Measurements from ENCODE around the gene CCNE1. TPM values are rescaled to one million over a fixed set of nuclear protein-coding genes. Genes with fewer than 3 reads are reported as not detected.

The CCNE1 gene
- total and polyA plus RNA-seq, 3 experiments from 2014 or later = 1.3 to 33.9 (median 30.3) TPM

- Histone ChIP-seq H3K27me3 (ENCODE audit: insufficient read depth, low read length, poor library complexity, severe bottlenecking) (no peaks in the 10 kb centered on the region), H3K36me3 (ENCODE audit: insufficient read depth, low read length) (no peaks in the 10 kb centered on the region), H3K4me1 (ENCODE audit: insufficient read depth, low read length) (no peaks in the 10 kb centered on the region), H3K27ac (ENCODE audit: low read depth, low read length) (no peak overlapping the region), H3K4me3 (ENCODE audit: low read length) (no peak overlapping the region), H3K9me3 (ENCODE audit: low read length) (no peaks in the 10 kb centered on the region)
- Mint-ChIP-seq H3K36me3 (no peaks in the 10 kb centered on the region), H3K4me1 (no peaks in the 10 kb centered on the region), H3K27me3 (peaks cover 0 to 4% of the 10 kb centered on the region in 2 donors), H3K4me3 (no peak overlapping the region), H3K9me3 (no peaks in the 10 kb centered on the region), H3K27ac (peak overlapping the region in 2 of 8 donors; percentile 14 to 35)
- ChIA-PET CTCF (no interaction called here), POLR2A (no interaction called here)
- DNase-seq = no peak
Measured at GRCh38 chr19:29804493-29804892, 7.3 kb upstream of the CCNE1 start.

GRCh38 chr19:29805031-29805965 lies 6.5 kb upstream of the CCNE1 start:
- Mint-ChIP-seq H3K4me3 (no peak overlapping the region), H3K27ac (peak overlapping the region in 1 of 8 donors; percentile 87), H3K4me1 (peaks cover 0 to under 1% (median 0%) of the 10 kb centered on the region in 3 donors), H3K27me3 (peaks cover 0 to 4% of the 10 kb centered on the region in 2 donors), H3K9me3 (no peaks in the 10 kb centered on the region), H3K36me3 (no peaks in the 10 kb centered on the region)
- H3K36me3 ChIP-seq (ENCODE audit: insufficient read depth, low read length) = no peaks in the 10 kb centered on the region
- H3K4me1 ChIP-seq (ENCODE audit: insufficient read depth, low read length) = no peaks in the 10 kb centered on the region
- ChIA-PET POLR2A (no interaction called here), CTCF (no interaction called here)
- no peaks in the 10 kb centered on the region for H3K27me3 ChIP-seq (ENCODE audit: insufficient read depth, low read length, poor library complexity, severe bottlenecking)
- H3K4me3 ChIP-seq (ENCODE audit: low read length) = no peak overlapping the region
- no peaks in the 10 kb centered on the region for H3K9me3 ChIP-seq (ENCODE audit: low read length)
- H3K27ac ChIP-seq (ENCODE audit: low read depth, low read length) = no peak overlapping the region
- DNase-seq = no peak

GRCh38 chr19:29806098-29806866 lies 5.5 kb upstream of the CCNE1 start:
- H3K4me3 ChIP-seq (ENCODE audit: low read length) = no peak overlapping the region

GRCh38 chr19:29807178-29807577 lies 4.6 kb upstream of the CCNE1 start:
- Histone ChIP-seq H3K4me1 (ENCODE audit: insufficient read depth, low read length) (no peaks in the 10 kb centered on the region), H3K4me3 (ENCODE audit: low read length) (no peak overlapping the region), H3K9me3 (ENCODE audit: low read length) (no peaks in the 10 kb centered on the region), H3K36me3 (ENCODE audit: insufficient read depth, low read length) (no peaks in the 10 kb centered on the region), H3K27ac (ENCODE audit: low read depth, low read length) (no peak overlapping the region), H3K27me3 (ENCODE audit: insufficient read depth, low read length, poor library complexity, severe bottlenecking) (no peaks in the 10 kb centered on the region)
- CTCF ChIA-PET = interaction anchor here (0.8 to 0.9 kb wide), 2 partner anchors 11 to 139 kb away, joined by 3 read pairs; no protein-coding TSS in a partner anchor
- H3K27me3 Mint-ChIP-seq = peaks cover 0 to 4% of the 10 kb centered on the region in 2 donors
- POLR2A ChIA-PET = no interaction called here
- no peaks in the 10 kb centered on the region for H3K36me3 Mint-ChIP-seq
- H3K9me3 Mint-ChIP-seq = no peaks in the 10 kb centered on the region
- peaks cover 4 to 7% (median 5%) of the 10 kb centered on the region in 3 donors for H3K4me1 Mint-ChIP-seq
- H3K27ac Mint-ChIP-seq = no peak overlapping the region
- no peak for DNase-seq
- H3K4me3 Mint-ChIP-seq = no peak overlapping the region

More at GRCh38 chr19:29806098-29806866, 5.5 kb upstream of the CCNE1 start:
- ChIA-PET POLR2A (no interaction called here), CTCF (interaction anchor here (0.8 kb wide), 1 partner anchor 12 kb away, joined by 4 read pairs; no protein-coding TSS in a partner anchor)
- Mint-ChIP-seq H3K4me3 (no peak overlapping the region), H3K36me3 (no peaks in the 10 kb centered on the region), H3K4me1 (peaks cover 4 to 7% (median 5%) of the 10 kb centered on the region in 3 donors), H3K27me3 (peaks cover 0 to 4% of the 10 kb centered on the region in 2 donors), H3K27ac (peak overlapping the region in 1 of 8 donors; percentile 29), H3K9me3 (no peaks in the 10 kb centered on the region)
- Histone ChIP-seq H3K9me3 (ENCODE audit: low read length) (no peaks in the 10 kb centered on the region), H3K4me1 (ENCODE audit: insufficient read depth, low read length) (no peaks in the 10 kb centered on the region), H3K27ac (ENCODE audit: low read depth, low read length) (no peak overlapping the region), H3K27me3 (ENCODE audit: insufficient read depth, low read length, poor library complexity, severe bottlenecking) (no peaks in the 10 kb centered on the region), H3K36me3 (ENCODE audit: insufficient read depth, low read length) (no peaks in the 10 kb centered on the region)
- no peak for DNase-seq

- peaks cover 0 to 2% (median 0%) of the 10 kb centered on the region in 3 donors for H3K36me3 Mint-ChIP-seq
- no peak overlapping the region for H3K4me3 Mint-ChIP-seq
- Histone ChIP-seq H3K4me1 (ENCODE audit: insufficient read depth, low read length) (no peaks in the 10 kb centered on the region), H3K27ac (ENCODE audit: low read depth, low read length) (no peak overlapping the region), H3K36me3 (ENCODE audit: insufficient read depth, low read length) (no peaks in the 10 kb centered on the region), H3K9me3 (ENCODE audit: low read length) (no peaks in the 10 kb centered on the region), H3K4me3 (ENCODE audit: low read length) (no peak overlapping the region), H3K27me3 (ENCODE audit: insufficient read depth, low read length, poor library complexity, severe bottlenecking) (no peaks in the 10 kb centered on the region)
- H3K4me1 Mint-ChIP-seq = peaks cover 7 to 11% (median 9%) of the 10 kb centered on the region in 3 donors
- ChIA-PET CTCF (interaction anchor here (0.8 kb wide), 1 partner anchor 140 kb away, joined by 3 read pairs; no protein-coding TSS in a partner anchor), POLR2A (no interaction called here)
- no peak overlapping the region for H3K27ac Mint-ChIP-seq
- H3K9me3 Mint-ChIP-seq = no peaks in the 10 kb centered on the region
- H3K27me3 Mint-ChIP-seq = no peaks in the 10 kb centered on the region
- DNase-seq = no peak
Measured at GRCh38 chr19:29807870-29808405, 3.9 kb upstream of the CCNE1 start.

GRCh38 chr19:29809795-29810503 lies 1.8 kb upstream of the CCNE1 start:
- Histone ChIP-seq H3K4me1 (ENCODE audit: insufficient read depth, low read length) (no peaks in the 10 kb centered on the region), H3K9me3 (ENCODE audit: low read length) (no peaks in the 10 kb centered on the region), H3K27ac (ENCODE audit: low read depth, low read length) (no peak overlapping the region), H3K36me3 (ENCODE audit: insufficient read depth, low read length) (no peaks in the 10 kb centered on the region), H3K27me3 (ENCODE audit: insufficient read depth, low read length, poor library complexity, severe bottlenecking) (no peaks in the 10 kb centered on the region), H3K4me3 (ENCODE audit: low read length) (no peak overlapping the region)
- Mint-ChIP-seq H3K4me3 (peak overlapping the region in 5 of 7 donors; percentile 69 to 78 (median 75)), H3K27me3 (no peaks in the 10 kb centered on the region), H3K9me3 (no peaks in the 10 kb centered on the region), H3K27ac (peak overlapping the region in 7 of 8 donors; percentile 9 to 93 (median 86)), H3K4me1 (peaks cover 7 to 16% (median 12%) of the 10 kb centered on the region in 3 donors), H3K36me3 (peaks cover 0 to 2% (median 0%) of the 10 kb centered on the region in 3 donors)
- DNase-seq = no peak
- ChIA-PET CTCF (no interaction called here), POLR2A (interaction anchor here (0.9 kb wide), 1 partner anchor 36 kb away, joined by 3 read pairs; no protein-coding TSS in a partner anchor)

- Histone ChIP-seq H3K27me3 (ENCODE audit: insufficient read depth, low read length, poor library complexity, severe bottlenecking) (no peaks in the 10 kb centered on the region), H3K4me1 (ENCODE audit: insufficient read depth, low read length) (no peaks in the 10 kb centered on the region), H3K36me3 (ENCODE audit: insufficient read depth, low read length) (no peaks in the 10 kb centered on the region), H3K4me3 (ENCODE audit: low read length) (no peak overlapping the region), H3K9me3 (ENCODE audit: low read length) (no peaks in the 10 kb centered on the region), H3K27ac (ENCODE audit: low read depth, low read length) (peak overlapping the region; percentile 80)
- Mint-ChIP-seq H3K36me3 (peaks cover 0 to 2% (median 0%) of the 10 kb centered on the region in 3 donors), H3K9me3 (no peaks in the 10 kb centered on the region), H3K27ac (peak overlapping the region; percentile 50 to 89 (median 84)), H3K4me1 (peaks cover 7 to 16% (median 12%) of the 10 kb centered on the region in 3 donors), H3K27me3 (no peaks in the 10 kb centered on the region), H3K4me3 (peak overlapping the region; percentile 69 to 91 (median 78))
- CTCF ChIA-PET = no interaction called here
- DNase-seq = peak in 1 of 5 donors; percentile 8
- POLR2A ChIA-PET = interaction anchor here (0.9 kb wide), 1 partner anchor 35 kb away, joined by 3 read pairs; no protein-coding TSS in a partner anchor
Measured at GRCh38 chr19:29810504-29810871, 1.3 kb upstream of the CCNE1 start.

All from CD8-positive, alpha-beta memory T cell (primary cell).